ENCODE data around the gene NKIRAS1. TPM values are rescaled to one million over a fixed set of nuclear protein-coding genes. Genes with fewer than 3 reads are reported as not detected.
"Not testable (repeated sequence)": the region's sequence is repeated elsewhere in the genome, so short reads cannot be mapped to it uniquely, and the experiment has no call there.

NKIRAS1 gene
- total and polyA plus RNA-seq, 2 donors (not counting 1 experiment from before 2014, with no cell fraction given), result 1.6 to 4.7 TPM

DNA sequence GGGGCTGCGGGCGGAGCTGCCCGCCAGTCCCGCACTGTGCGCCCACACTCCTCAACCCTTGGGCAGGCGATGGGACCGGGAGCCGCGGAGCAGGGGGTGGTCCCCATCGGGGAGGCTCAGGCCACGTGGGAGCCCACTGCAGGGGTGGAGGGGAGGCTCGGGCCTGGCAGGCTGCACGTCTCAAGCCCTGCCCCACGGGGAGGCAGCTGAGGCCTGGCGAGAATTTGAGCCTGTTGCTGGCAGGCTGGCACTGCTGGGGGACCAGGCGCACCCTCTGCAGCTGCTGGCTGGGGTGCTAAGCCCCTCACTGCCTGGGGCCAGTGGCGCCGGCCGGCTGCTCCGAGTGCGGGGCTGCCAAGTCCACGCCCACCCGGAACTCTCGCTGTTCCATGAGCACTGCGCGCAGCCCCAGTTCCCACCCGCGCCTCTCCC, 34.3 kb downstream of the NKIRAS1 start:
- Histone ChIP-seq H3K4me2 (replicated peaks; ENCODE audit: low read depth, low read length, poor library complexity, severe bottlenecking) (no peak overlapping the region), H3K36me3 (replicated peaks in 1 of 2; ENCODE audit: control extremely low read depth in 1 of 2, control insufficient read depth in 1 of 2, extremely low read depth in 1 of 2, insufficient read depth in 2 of 2, low read length in 1 of 2) (no peaks in the 10 kb centered on the region), H3K27ac (ENCODE audit: low read length in 2 of 2) (no peak overlapping the region), H3K27me3 (replicated peaks in 1 of 4; ENCODE audit: control extremely low read depth in 1 of 4, control insufficient read depth in 3 of 4, insufficient read depth in 4 of 4, low read length in 3 of 4) (no peaks in the 10 kb centered on the region), H3K4me1 (ENCODE audit: control insufficient read depth in 2 of 2, insufficient read depth in 2 of 2, low read length in 2 of 2) (peaks cover 0 to 7% of the 10 kb centered on the region in 2 donors), H4K20me1 (ENCODE audit: control insufficient read depth, insufficient read depth, low read length, poor library complexity, severe bottlenecking) (peaks cover 24% of the 10 kb centered on the region), H3K9me3 (ENCODE audit: control extremely low read depth in 1 of 3, control insufficient read depth in 2 of 3, insufficient read depth in 1 of 3, low read length in 2 of 3) (peaks cover 0 to 8% (median 0%) of the 10 kb centered on the region in 3 donors), H3K4me3 (ENCODE audit: control extremely low read depth in 1 of 5, extremely low read depth in 1 of 5, insufficient read depth in 1 of 5, low read depth in 2 of 5, low read length in 4 of 5) (no peak overlapping the region), H3K9ac (ENCODE audit: low read length) (no peak overlapping the region), H3K79me2 (ENCODE audit: control insufficient read depth, insufficient read depth, low read length) (peaks cover 25% of the 10 kb centered on the region), H2AFZ (ENCODE audit: insufficient read depth, low read depth, low read length, poor library complexity, severe bottlenecking) (no peak overlapping the region)
- 98% methylated on average over 27 of the region's 28 CpGs for WGBS (ENCODE audit: insufficient coverage)
- DNase-seq (no peak), ATAC-seq (ENCODE audit: low read depth) (no peak)
- TF ChIP-seq, protein P1, sequence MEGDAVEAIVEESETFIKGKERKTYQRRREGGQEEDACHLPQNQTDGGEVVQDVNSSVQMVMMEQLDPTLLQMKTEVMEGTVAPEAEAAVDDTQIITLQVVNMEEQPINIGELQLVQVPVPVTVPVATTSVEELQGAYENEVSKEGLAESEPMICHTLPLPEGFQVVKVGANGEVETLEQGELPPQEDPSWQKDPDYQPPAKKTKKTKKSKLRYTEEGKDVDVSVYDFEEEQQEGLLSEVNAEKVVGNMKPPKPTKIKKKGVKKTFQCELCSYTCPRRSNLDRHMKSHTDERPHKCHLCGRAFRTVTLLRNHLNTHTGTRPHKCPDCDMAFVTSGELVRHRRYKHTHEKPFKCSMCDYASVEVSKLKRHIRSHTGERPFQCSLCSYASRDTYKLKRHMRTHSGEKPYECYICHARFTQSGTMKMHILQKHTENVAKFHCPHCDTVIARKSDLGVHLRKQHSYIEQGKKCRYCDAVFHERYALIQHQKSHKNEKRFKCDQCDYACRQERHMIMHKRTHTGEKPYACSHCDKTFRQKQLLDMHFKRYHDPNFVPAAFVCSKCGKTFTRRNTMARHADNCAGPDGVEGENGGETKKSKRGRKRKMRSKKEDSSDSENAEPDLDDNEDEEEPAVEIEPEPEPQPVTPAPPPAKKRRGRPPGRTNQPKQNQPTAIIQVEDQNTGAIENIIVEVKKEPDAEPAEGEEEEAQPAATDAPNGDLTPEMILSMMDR (IDR thresholded peaks at IDR 0.05), result no peak
- no peak for TF ChIP-seq EZH2 (IDR thresholded peaks at IDR 0.05; ENCODE audit: borderline replicate concordance, insufficient read depth, low read depth, low read length, poor library complexity, severe bottlenecking)
- intact Hi-C loops (cut with micrococcal nuclease), result no loop called here
- Mint-ChIP-seq H3K9me3 (ENCODE audit: insufficient read depth) (no peaks in the 10 kb centered on the region), H3K27me3 (no peaks in the 10 kb centered on the region), H3K27ac (no peak overlapping the region), H3K4me3 (no peak overlapping the region), H3K4me1 (peaks cover 21% of the 10 kb centered on the region)
- CTCF ChIA-PET, result interaction anchor here (1.4 kb wide), 1 partner anchor 13 kb away, joined by 3 read pairs; no protein-coding TSS in a partner anchor
- POLR2A ChIA-PET, result interaction anchor here (0.6 kb wide), 1 partner anchor 60 kb away, joined by 3 read pairs; no protein-coding TSS in a partner anchor

DNA sequence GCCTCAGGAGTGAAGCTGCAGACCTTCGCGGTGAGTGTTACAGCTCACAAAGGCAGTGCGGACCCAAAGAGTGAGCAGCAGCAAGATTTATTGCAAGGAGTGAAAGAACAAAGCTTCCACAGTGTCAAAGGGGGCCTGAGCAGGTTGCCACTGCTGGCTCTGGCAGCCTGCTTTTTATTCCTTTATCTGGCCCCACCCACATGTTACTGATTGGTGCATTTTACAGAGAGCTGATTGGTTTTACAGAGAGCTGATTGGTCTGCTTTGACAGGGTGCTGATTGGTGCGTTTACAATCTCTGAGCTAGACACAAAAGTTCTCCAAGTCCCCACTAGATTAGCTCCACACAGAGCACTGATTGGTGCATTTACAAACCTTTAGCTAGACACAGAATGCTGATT, 34.8 kb downstream of the NKIRAS1 start:
- H3K27me3 Mint-ChIP-seq; H3K9me3 ChIP-seq (ENCODE audit: control extremely low read depth in 1 of 3, control insufficient read depth in 2 of 3, insufficient read depth in 1 of 3, low read length in 2 of 3); H2AFZ ChIP-seq (ENCODE audit: insufficient read depth, low read depth, low read length, poor library complexity, severe bottlenecking); H3K4me2 ChIP-seq (replicated peaks; ENCODE audit: low read depth, low read length, poor library complexity, severe bottlenecking); ATAC-seq (ENCODE audit: low read depth); H3K4me1 ChIP-seq (ENCODE audit: control insufficient read depth in 2 of 2, insufficient read depth in 2 of 2, low read length in 2 of 2); H3K27me3 ChIP-seq (replicated peaks in 1 of 4; ENCODE audit: control extremely low read depth in 1 of 4, control insufficient read depth in 3 of 4, insufficient read depth in 4 of 4, low read length in 3 of 4); H3K9ac ChIP-seq (ENCODE audit: low read length); intact Hi-C loops (cut with micrococcal nuclease); DNase-seq; CTCF ChIA-PET; H3K36me3 ChIP-seq (replicated peaks in 1 of 2; ENCODE audit: control extremely low read depth in 1 of 2, control insufficient read depth in 1 of 2, extremely low read depth in 1 of 2, insufficient read depth in 2 of 2, low read length in 1 of 2); H3K4me3 ChIP-seq (ENCODE audit: control extremely low read depth in 1 of 5, extremely low read depth in 1 of 5, insufficient read depth in 1 of 5, low read depth in 2 of 5, low read length in 4 of 5); H3K4me3 Mint-ChIP-seq; H3K9me3 Mint-ChIP-seq (ENCODE audit: insufficient read depth): not testable (repeated sequence)
- peak overlapping the region in 1 of 2 donors; percentile 45 for H3K27ac ChIP-seq (ENCODE audit: low read length in 2 of 2)
- H4K20me1 ChIP-seq (ENCODE audit: control insufficient read depth, insufficient read depth, low read length, poor library complexity, severe bottlenecking), result peaks cover 30% of the 10 kb centered on the region
- Mint-ChIP-seq H3K4me1 (peaks cover 26% of the 10 kb centered on the region), H3K27ac (peak overlapping the region; percentile 64)
- H3K79me2 ChIP-seq (ENCODE audit: control insufficient read depth, insufficient read depth, low read length), result peaks cover 30% of the 10 kb centered on the region
- POLR2A ChIA-PET, result interaction anchor here (0.6 kb wide), 1 partner anchor 59 kb away, joined by 3 read pairs; no protein-coding TSS in a partner anchor
- WGBS (ENCODE audit: insufficient coverage), result 38% methylated on average over 4 of the region's 4 CpGs

Measured in B cell (primary cell).